IMR-90 (cell line): Measurements from ENCODE around the gene KLF9. TPM values are rescaled to one million over a fixed set of nuclear protein-coding genes. Genes with fewer than 3 reads are reported as not detected.

Experiments
- CEBPB ChIP-seq: IDR thresholded peaks from 2 replicates; pipeline ENCODE4 v1.6.1; 2012; ENCODE audit warnings: low read depth, low read length, improper control_type of control experiment
- CHD1 ChIP-seq: IDR thresholded peaks from 2 replicates; pipeline ENCODE4 v1.6.1; 2012; ENCODE audit warnings: low read depth, low read length, improper control_type of control experiment
- FOS ChIP-seq: fragments of 150-350 bp; IDR thresholded peaks from 2 replicates; pipeline ENCODE4 v1.6.1; 2016; ENCODE audit warnings: low read depth, low read length
- MAFK ChIP-seq: IDR thresholded peaks from 2 replicates; pipeline ENCODE4 v1.6.1; 2012; ENCODE audit warnings: low read depth, low read length, improper control_type of control experiment
- MAZ ChIP-seq: IDR thresholded peaks from 2 replicates; pipeline ENCODE4 v1.6.1; 2012; ENCODE audit warnings: low read depth, mild to moderate bottlenecking, low read length, improper control_type of control experiment, moderate library complexity, borderline replicate concordance
- RAD21 ChIP-seq: IDR thresholded peaks from 2 replicates; pipeline ENCODE4 v1.6.1; 2012; ENCODE audit warnings: low read length, improper control_type of control experiment
- RCOR1 ChIP-seq: IDR thresholded peaks from 2 replicates; pipeline ENCODE4 v1.6.1; 2012; ENCODE audit warnings: mild to moderate bottlenecking, low read length, improper control_type of control experiment; ENCODE audit not compliant: insufficient replicate concordance
- polyA plus RNA-seq, 3 experiments: library from polyadenylated mRNA; depleted of rRNA; stranded (reverse); fragments of >200 nt; gene quantifications; 2 replicates each; pipeline ENCODE4 v1.2.3, GENCODE V29; 2012; ENCODE audit warnings: low replicate concordance in 1 of 3
- total RNA-seq: library from RNA; depleted of rRNA; stranded (reverse); fragments of >200 nt; gene quantifications from 2 replicates; pipeline ENCODE4 v1.2.3, GENCODE V29; 2012

KLF9 gene
- total and polyA plus RNA-seq, 2 of the 4 experiments (the other 2 are of a cell fraction) = 4.1 to 7.5 TPM

DNA sequence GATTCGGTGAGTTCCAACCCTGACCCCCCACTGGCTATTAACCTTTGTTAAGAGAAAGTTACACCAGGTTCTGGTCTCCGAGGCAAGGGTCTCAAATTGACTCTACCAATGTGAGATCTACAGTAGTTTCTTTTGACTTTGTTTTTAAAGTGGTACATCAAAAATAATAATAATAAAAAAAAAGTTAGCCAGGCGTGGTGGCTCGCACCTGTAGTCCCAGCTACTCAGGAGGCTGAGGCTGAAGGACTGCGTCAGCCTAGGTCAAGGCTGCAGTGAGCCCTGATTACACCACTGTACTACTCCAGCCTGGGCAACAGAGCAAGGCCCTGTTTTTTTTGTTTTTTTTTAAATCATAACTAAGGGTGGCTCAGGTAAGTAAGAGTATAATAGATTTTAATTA is 1.0 kb upstream of the KLF9 start (continued):
- TF ChIP-seq CEBPB (no peak), MAZ (no peak), RAD21 (no peak), FOS (no peak), CHD1 (no peak), RCOR1 (no peak), MAFK (no peak)
